Keratinocyte (primary cell): ENCODE data around the gene MTRR. TPM values are rescaled to one million over a fixed set of nuclear protein-coding genes. Genes with fewer than 3 reads are reported as not detected.

Experiments used
- DNase-seq: peaks from one replicate; pipeline ENCODE4 v3.0.0-alpha.2; 2011; ENCODE audit warnings: low read depth, missing footprints, low spot score
- FAIRE-seq: peaks from 2 replicates; lab custom pipeline; 2011; peaks lifted over from hg19 to GRCh38; lab: Jason Lieb, UNC
- H2AFZ ChIP-seq: 2 replicates; pipeline ENCODE4 v1.6.0; 2012; ENCODE audit warnings: low read length, control low read depth, inconsistent platforms; ENCODE audit not compliant: control insufficient read depth
- H3K27ac ChIP-seq: 2 replicates; pipeline ENCODE4 v1.5.1; 2011; ENCODE audit warnings: low read length; ENCODE audit not compliant: control insufficient read depth, insufficient read depth
- H3K27me3 ChIP-seq: 3 replicates; pipeline ENCODE4 v1.6.0; 2011; ENCODE audit warnings: low read length; ENCODE audit not compliant: control insufficient read depth, insufficient read depth; ENCODE audit errors: extremely low read depth
- H3K36me3 ChIP-seq, 2 experiments: 2 replicates in 1 of 2; 3 replicates in 1 of 2; pipeline ENCODE4 v1.5.1; 2011; ENCODE audit warnings: low read length in 2 of 2, mild to moderate bottlenecking in 1 of 2; ENCODE audit not compliant: control insufficient read depth in 2 of 2, insufficient read depth in 2 of 2; ENCODE audit errors: extremely low read depth in 1 of 2
- H3K4me1 ChIP-seq: 3 replicates; pipeline ENCODE4 v1.5.1; 2011; ENCODE audit warnings: low read length; ENCODE audit not compliant: control insufficient read depth, insufficient read depth; ENCODE audit errors: extremely low read depth
- H3K4me2 ChIP-seq: 3 replicates; pipeline ENCODE4 v1.6.0; 2011; ENCODE audit warnings: low read depth, low read length; ENCODE audit not compliant: control insufficient read depth, insufficient read depth; ENCODE audit errors: extremely low read depth
- H3K4me3 ChIP-seq, 3 experiments: fragments of 200-600 bp in 1 of 3; sonication (generic) in 1 of 3; 2 replicates in 2 of 3; 3 replicates in 1 of 3; pipeline ENCODE4 v1.5.1; 2011 to 2016; ENCODE audit warnings: low read length in 3 of 3, mild to moderate bottlenecking in 3 of 3, control low read depth in 2 of 3, inconsistent platforms in 1 of 3, low read depth in 1 of 3, mixed read lengths in 1 of 3, mixed run types in 1 of 3, moderate library complexity in 1 of 3; ENCODE audit not compliant: control insufficient read depth in 2 of 3, insufficient read depth in 2 of 3; ENCODE audit errors: extremely low read depth in 1 of 3
- H3K79me2 ChIP-seq: 2 replicates; pipeline ENCODE4 v1.6.0; 2012; ENCODE audit warnings: low read length; ENCODE audit not compliant: control insufficient read depth, insufficient read depth
- H3K9ac ChIP-seq: 3 replicates; pipeline ENCODE4 v1.6.0; 2011; ENCODE audit warnings: low read length; ENCODE audit not compliant: control insufficient read depth, insufficient read depth; ENCODE audit errors: extremely low read depth
- H3K9me1 ChIP-seq: 3 replicates; pipeline ENCODE4 v1.6.0; 2011; ENCODE audit warnings: low read length; ENCODE audit not compliant: control insufficient read depth, insufficient read depth; ENCODE audit errors: extremely low read depth
- H3K9me3 ChIP-seq: 2 replicates; pipeline ENCODE4 v1.5.1; 2012; ENCODE audit warnings: low read depth, low read length; ENCODE audit not compliant: control insufficient read depth
- H4K20me1 ChIP-seq: 3 replicates; pipeline ENCODE4 v1.6.0; 2011; ENCODE audit warnings: low read length; ENCODE audit not compliant: control insufficient read depth, insufficient read depth; ENCODE audit errors: extremely low read depth
- EZH2 ChIP-seq: IDR thresholded peaks from one replicate; pipeline ENCODE4 v1.6.1; 2012; ENCODE audit warnings: inconsistent platforms, mild to moderate bottlenecking, low read length, moderate library complexity
- dilution Hi-C: fragments of 300-500 bp; cut with MboI; formaldehyde crosslinking; loops from one replicate; pipeline ENCODE4 v1.7.0; 2020; ENCODE audit warnings: low sequenced_read_pairs; ENCODE audit not compliant: extremely low pct_ligation_motif_present
- polyA plus RNA-seq, 5 experiments: library from polyadenylated mRNA; depleted of rRNA in 3 of 5; stranded (reverse) in 3 of 5; stranded (forward) in 1 of 5; unstranded in 1 of 5; fragments of >200 nt; gene quantifications; 1 replicate in 1 of 5; 2 replicates in 3 of 5; 3 replicates in 1 of 5; pipeline versions ENCODE4 v1.2.1 to v1.2.3, GENCODE V29; 2011 to 2012; ENCODE audit warnings: missing spikeins in 2 of 5, low read depth in 1 of 5, low replicate concordance in 1 of 5
- TF ChIP-seq, protein P1 (sequence below), 3 experiments: IDR thresholded peaks in 1 of 3; conservative IDR thresholded peaks in 1 of 3; optimal IDR thresholded peaks in 1 of 3; 2 replicates in 2 of 3; 3 replicates in 1 of 3; pipeline versions ENCODE3 to v1.5.1; 2011; ENCODE audit warnings: low read length in 3 of 3, mild to moderate bottlenecking in 3 of 3, moderate library complexity in 2 of 3, control low read depth in 1 of 3, inconsistent platforms in 1 of 3; ENCODE audit not compliant: insufficient read depth in 2 of 3; ENCODE audit errors: extremely low read depth in 1 of 3

Gene MTRR
- polyA plus RNA-seq, 1 donor (not counting 4 experiments of a cell fraction or from before 2014, with no cell fraction given), result 45.5 TPM

DNA sequence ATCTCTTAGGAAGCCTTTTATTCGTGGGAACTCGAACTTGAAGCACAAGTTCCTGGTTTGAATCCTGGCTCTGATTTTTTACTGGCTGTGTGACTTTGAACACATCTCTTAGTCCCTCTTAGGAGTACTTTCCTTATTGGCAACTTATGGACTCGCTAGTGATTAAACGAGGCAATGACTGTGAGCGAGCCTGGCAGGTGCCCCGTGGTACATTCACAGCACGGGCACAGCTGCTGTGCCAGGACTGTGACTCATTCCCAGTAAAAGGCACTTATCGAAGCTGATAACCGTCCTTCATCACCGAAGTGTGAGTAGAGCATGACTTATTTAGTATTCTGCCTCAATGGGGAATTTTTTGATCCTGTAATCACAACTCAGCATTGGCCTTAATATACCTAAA lies 40.7 kb upstream of the MTRR start:
- Histone ChIP-seq H3K9me3 (no peaks in the 10 kb centered on the region), H3K4me3 (no peak overlapping the region), H3K9ac (no peak overlapping the region), H3K4me1 (no peaks in the 10 kb centered on the region), H3K4me2 (no peak overlapping the region), H3K27ac (no peak overlapping the region), H3K36me3 (no peaks in the 10 kb centered on the region), H4K20me1 (no peaks in the 10 kb centered on the region), H3K79me2 (no peaks in the 10 kb centered on the region), H3K9me1 (no peaks in the 10 kb centered on the region), H2AFZ (no peak overlapping the region), H3K27me3 (no peaks in the 10 kb centered on the region)
- no peak for DNase-seq
- TF ChIP-seq, protein P1, sequence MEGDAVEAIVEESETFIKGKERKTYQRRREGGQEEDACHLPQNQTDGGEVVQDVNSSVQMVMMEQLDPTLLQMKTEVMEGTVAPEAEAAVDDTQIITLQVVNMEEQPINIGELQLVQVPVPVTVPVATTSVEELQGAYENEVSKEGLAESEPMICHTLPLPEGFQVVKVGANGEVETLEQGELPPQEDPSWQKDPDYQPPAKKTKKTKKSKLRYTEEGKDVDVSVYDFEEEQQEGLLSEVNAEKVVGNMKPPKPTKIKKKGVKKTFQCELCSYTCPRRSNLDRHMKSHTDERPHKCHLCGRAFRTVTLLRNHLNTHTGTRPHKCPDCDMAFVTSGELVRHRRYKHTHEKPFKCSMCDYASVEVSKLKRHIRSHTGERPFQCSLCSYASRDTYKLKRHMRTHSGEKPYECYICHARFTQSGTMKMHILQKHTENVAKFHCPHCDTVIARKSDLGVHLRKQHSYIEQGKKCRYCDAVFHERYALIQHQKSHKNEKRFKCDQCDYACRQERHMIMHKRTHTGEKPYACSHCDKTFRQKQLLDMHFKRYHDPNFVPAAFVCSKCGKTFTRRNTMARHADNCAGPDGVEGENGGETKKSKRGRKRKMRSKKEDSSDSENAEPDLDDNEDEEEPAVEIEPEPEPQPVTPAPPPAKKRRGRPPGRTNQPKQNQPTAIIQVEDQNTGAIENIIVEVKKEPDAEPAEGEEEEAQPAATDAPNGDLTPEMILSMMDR (optimal IDR thresholded peaks at IDR 0.05 in 1 of 3, IDR thresholded peaks at IDR 0.05 in 1 of 3, conservative IDR thresholded peaks at IDR 0.05 in 1 of 3; ENCODE audit: extremely low read depth in 1 of 3, insufficient read depth in 2 of 3, low read length in 3 of 3), result no peak
- TF ChIP-seq EZH2, result no peak
- dilution Hi-C loops, result no loop called here
- FAIRE-seq, result no peak

DNA sequence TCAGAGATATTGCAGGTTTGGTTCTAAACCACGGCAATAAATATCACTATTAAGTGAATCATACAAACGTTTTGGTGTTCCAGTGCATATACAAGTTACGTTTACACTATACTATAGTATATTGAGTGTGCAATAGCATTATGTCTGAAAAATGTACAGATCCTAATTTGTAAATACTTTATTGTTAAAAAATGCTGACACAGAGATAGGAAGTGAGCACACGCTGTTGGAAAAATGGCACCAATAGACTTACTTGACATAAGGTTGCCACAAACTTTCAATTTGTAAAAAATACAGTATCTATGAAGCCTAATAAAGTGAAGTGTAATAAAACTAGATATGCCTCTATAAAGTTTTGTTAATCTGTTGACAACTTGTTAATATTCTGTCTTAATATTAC lies 34.0 kb upstream of the MTRR start:
- Histone ChIP-seq H4K20me1 (no peaks in the 10 kb centered on the region), H3K4me1 (no peaks in the 10 kb centered on the region), H3K36me3 (no peaks in the 10 kb centered on the region), H3K79me2 (no peaks in the 10 kb centered on the region), H3K9me1 (no peaks in the 10 kb centered on the region), H3K4me2 (no peak overlapping the region), H3K27me3 (no peaks in the 10 kb centered on the region), H3K9ac (no peak overlapping the region), H3K9me3 (no peaks in the 10 kb centered on the region), H2AFZ (no peak overlapping the region), H3K27ac (no peak overlapping the region), H3K4me3 (no peak overlapping the region)
- no peak for FAIRE-seq
- TF ChIP-seq, protein P1 (optimal IDR thresholded peaks at IDR 0.05 in 1 of 3, IDR thresholded peaks at IDR 0.05 in 1 of 3, conservative IDR thresholded peaks at IDR 0.05 in 1 of 3; ENCODE audit: extremely low read depth in 1 of 3, insufficient read depth in 2 of 3, low read length in 3 of 3), result no peak
- no peak for TF ChIP-seq EZH2
- dilution Hi-C loops, result no loop called here
- no peak for DNase-seq
